HG02973 (cell line): ENCODE measurements around the gene SMAD1.
"Not testable (repeated sequence)": the region's sequence is repeated elsewhere in the genome, so short reads cannot be mapped to it uniquely, and the experiment has no call there.

ENCODE experiments used
- ATAC-seq: cut with Tn5 transposase; IDR thresholded peaks from one replicate; pipeline ENCODE4 v1.9.1; 2021; ENCODE audit warnings: moderate library complexity; ENCODE audit not compliant: unreplicated experiment

Gene SMAD1

DNA sequence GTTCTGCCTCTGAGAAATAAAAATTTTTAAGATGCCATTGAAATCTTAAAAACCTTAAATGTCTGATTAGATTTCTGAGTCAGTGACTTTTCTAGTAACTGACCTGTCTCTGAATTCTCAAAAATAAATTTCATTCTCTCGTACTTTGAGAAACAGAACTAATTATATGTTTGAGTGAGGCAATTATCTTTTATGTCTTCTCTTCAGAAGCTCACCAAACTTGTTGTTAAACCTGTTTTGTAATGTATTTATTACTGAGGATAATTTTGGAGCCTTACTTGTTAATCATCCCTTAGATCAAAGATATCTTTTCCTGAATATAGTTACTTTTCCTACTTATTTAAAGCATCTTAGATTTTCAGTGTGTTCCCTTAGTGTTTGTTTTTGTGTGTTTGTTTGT, 73.0 kb downstream of the SMAD1 start:
- ATAC-seq: no peak

DNA sequence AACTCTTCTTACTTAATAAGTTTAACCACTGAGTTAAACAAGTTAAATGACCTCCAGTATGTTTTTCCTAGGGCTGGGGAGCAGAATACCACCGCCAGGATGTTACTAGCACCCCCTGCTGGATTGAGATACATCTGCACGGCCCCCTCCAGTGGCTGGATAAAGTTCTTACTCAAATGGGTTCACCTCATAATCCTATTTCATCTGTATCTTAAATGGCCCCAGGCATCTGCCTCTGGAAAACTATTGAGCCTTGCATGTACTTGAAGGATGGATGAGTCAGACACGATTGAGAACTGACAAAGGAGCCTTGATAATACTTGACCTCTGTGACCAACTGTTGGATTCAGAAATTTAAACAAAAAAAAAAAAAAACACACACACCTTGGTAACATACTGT, 76.1 kb downstream of the SMAD1 start:
- ATAC-seq: peak; percentile 89

GRCh38 chr4:145563293-145563985, 81.8 kb downstream of the SMAD1 start:
- no peak for ATAC-seq

DNA sequence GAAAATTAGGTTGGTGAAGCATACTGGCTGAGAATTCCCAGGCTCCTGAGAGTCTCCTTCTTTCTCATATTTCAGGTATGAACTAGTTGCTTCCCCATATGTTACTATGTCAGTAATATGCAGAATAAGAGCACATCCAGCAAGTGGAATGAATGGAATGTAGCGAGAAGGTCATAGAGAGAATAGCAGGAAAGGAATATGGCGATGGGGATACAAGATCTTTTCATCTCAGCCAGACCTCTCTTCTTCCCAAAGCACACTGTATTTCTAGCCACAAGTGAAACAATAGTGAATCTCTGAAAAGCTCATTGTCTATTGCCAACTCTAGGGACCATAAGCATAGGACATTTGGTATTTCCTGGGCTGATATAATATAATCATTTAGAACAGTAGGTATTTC, 82.9 kb downstream of the SMAD1 start:
- no peak for ATAC-seq

DNA sequence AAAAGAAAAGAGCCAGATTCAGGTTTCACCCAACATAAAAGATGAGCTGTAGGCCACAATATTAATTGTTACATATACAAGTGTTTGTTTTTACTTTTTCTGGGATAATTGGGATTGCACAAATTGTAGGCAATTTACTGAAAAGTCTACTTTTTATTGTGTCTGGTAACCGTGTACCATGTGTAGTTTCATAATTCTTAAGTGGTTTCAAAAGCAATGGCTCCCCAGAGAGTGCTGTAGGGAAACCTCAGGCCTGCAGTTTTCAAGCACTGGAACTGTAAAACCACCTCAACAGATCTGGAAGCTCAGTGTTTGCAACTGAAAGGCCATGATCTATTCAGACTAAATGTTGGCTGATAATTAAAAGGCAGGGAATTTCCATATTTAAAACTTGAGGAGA, 83.7 kb downstream of the SMAD1 start:
- ATAC-seq: no peak

DNA sequence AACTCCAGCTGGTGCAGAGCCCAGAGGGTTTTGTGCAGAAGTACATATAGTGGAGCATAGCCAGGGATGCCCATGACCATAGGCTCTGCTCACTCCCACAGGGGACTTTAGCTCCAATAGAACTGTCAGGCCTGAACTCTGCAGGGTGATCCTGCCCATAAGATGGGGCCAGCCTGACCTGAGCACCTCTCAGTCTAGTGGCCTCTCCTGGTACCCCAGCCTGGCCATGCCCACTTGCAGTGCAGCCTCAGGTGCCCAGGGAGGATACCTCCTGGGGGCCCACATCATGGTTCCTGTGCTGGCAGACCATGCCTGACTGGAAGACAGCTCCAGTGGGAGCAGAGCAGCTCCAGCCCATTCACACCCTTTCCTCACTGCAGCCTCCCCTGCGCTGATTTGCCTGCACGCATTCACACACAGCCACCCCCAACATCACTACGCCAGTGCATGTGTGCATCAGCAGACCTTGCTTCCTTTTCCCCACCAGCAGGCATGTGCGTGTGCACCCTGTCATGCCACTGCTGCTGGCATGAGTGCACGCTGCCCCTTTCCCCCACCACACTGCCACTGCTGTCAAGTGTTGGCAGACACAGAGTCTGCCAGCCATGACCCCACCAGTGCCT, 84.5 kb downstream of the SMAD1 start:
- ATAC-seq: no peak

DNA sequence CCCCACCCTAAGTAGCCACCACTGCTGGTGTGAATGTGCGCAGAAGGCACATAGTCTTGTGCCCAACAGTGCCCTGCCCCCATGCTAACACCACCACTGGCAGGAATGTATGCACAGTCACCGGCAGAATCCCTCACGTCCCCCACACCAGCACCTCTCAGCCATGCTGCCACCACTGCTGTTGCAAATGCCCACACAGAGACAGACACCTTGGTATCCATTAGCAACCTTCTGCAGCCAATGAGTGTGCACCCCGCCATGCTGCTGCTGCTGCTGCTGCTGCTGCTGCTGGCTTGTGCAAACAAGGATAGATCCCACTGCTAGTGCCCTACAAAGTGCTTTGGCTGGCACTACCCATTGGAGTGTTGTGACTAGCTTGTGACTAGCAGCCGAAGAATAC, 85.1 kb downstream of the SMAD1 start:
- ATAC-seq: no peak

GRCh38 chr4:145567516-145567915, 85.9 kb downstream of the SMAD1 start:
- ATAC-seq: no peak

DNA sequence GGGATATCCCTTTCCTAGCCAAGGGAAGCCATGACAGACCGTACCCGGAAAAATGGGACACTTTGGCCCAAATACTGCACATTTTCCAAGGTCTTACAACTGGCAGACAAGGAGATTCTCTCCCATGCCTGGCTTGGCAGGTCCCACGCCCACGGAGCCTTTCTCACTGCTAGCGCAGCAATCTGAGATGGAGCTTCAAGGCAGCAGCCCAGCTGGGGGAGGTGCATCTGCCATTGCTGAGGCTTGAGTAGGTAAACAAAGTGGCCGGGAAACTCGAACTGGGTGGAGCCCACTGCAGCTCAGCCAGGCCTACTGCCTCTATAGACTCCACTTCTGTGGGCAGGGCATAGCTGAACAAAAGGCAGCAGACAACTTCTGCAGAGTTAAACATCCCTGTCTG, 92.9 kb downstream of the SMAD1 start:
- ATAC-seq: not testable (repeated sequence)

- ATAC-seq: no peak
Observed at GRCh38 chr4:145580906-145581305, 99.3 kb downstream of the SMAD1 start.

- ATAC-seq: no peak
Observed at GRCh38 chr4:145583191-145584055, 101.8 kb downstream of the SMAD1 start.

DNA sequence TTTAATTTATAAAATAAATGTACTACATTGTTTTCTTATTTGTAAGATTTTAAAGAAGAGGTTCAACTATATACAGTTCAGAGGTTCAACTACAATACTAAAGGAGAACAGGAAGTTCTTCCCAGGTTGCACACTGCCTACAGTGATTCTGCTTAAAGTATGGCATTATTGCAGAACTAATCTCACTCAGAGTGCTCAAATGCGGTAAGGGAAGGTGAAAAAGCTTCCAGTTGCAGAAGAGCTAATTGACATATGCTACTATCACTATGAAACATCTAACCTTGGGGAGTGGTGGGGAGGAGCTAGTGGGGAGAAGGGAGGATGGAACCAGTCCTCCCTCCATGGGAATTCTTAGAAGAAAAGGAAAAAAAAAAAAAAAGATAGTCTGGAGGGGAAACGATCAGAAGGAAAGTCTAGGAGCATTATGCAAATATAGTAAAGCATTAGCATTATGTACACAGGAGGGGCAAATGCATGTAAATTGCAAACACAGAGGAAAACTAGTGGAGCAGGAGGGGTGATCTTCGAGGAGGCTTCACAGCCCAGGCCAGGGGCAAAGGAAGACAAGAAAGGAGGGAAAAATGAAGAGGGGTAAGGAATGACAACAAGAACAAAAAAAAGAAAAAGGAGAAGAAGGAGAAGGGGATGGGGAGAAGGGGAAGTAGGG, 105.6 kb downstream of the SMAD1 start:
- ATAC-seq: no peak

GRCh38 chr4:145589381-145589780, 107.7 kb downstream of the SMAD1 start:
- ATAC-seq: not testable (repeated sequence)

- no peak for ATAC-seq
Observed at GRCh38 chr4:145589916-145590702, 108.5 kb downstream of the SMAD1 start.

GRCh38 chr4:145602129-145602760, 120.6 kb downstream of the SMAD1 start:
- ATAC-seq: no peak

- no peak for ATAC-seq
Observed at GRCh38 chr4:145605941-145606340, 124.3 kb downstream of the SMAD1 start.
